GM19240 (cell line): ENCODE results near the gene FBXO48.

Experiments
- DNase-seq: peaks from one replicate; pipeline ENCODE4 v3.0.0; 2011; ENCODE audit warnings: low spot score; ENCODE audit not compliant: insufficient read length

FBXO48 gene

DNA sequence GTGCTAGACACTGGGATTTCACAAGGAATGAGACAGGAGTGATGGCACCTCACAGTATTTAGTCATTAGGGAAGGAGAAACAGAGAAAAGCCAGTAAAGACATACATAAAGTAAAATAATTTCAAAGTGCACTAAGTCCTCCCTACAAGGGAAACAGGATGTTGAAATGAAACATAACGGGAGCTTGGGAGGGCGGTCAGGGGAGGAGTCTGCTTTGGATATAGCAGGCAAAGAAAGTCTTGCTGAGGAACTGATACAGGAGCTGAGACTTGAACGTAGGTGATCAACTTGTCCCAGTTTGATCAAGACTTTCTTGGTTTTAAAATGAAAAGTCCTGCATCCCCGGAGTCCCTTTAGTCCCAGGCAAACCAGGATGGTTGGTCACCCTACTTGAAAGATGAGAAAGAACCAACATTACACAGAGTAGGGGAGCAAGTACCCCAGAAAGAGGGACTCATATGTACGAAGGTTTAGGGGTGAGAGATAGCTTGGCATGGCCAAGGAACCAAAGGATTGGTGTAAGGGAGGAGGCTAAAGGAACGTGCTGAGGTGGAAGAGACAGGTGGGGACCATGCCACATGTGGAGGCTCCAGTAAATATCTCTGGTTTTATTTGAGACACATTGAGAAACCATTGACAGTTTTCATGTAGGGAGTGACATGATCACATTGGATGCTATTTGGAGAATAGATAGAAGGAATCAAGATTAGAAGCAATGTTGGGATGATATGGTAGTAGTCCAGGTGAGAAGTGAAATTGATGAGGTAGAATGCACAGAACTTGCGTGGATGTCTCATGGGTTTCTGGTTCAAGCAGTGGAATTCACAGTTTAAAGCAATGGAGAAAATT is 28.4 kb downstream of the FBXO48 start:
- no peak for DNase-seq

DNA sequence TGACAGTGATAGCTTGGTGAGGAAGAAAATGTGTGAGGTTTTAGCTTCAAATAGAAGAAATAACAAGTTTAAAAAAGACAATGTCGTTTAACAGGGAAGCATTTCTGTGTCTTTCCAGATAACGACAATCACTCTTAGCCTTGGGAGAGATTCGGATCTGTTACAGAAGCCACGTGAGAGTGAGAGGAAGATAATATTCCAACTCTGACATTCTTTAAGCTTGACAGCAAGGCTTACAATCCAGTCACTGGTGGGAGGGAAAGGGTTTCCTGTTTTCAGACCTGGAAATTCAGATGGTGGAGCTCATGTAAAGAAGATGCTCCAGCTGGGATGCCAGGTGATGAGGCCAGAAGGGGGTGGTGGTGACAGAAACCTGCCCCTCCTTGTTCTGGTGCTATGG is 30.8 kb downstream of the FBXO48 start:
- DNase-seq = no peak

DNA sequence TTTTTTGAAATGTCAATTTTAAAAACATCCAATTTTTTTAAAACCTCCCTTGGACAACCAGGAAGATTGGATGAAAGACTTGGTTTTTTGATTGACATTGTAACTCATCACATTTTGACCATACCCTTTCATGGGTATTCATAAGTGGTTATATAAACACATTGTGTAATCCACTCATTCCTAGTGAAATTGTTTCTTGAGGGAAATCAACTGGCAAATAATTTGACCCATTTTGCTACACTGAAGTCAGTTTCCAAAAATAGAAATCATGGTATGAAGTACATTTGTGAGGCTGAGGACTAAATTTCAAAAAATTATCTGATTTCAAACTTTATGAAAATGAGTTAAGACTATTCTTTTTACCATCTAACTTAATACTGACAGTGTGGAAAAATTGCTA is 31.5 kb downstream of the FBXO48 start:
- DNase-seq = no peak

DNA sequence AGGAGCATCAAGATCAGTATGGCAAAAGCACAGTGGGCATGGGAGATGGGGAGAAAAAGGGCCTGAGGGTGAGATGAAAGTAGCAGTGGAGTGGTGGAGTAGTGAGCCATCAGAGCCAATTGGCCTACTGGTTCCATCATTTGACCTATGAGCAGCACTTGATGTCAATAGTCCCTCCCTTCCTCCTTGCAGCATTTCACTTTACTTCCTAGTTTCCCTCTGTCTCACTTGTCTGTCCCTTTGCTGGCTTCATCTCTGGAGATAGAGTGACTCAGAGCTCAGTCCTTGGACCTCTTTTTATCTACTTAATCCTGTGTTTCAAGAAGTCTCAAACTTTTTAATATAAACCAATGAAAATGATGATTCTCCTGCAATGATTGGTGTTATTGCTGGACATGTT is 32.1 kb downstream of the FBXO48 start:
- DNase-seq = no peak

DNA sequence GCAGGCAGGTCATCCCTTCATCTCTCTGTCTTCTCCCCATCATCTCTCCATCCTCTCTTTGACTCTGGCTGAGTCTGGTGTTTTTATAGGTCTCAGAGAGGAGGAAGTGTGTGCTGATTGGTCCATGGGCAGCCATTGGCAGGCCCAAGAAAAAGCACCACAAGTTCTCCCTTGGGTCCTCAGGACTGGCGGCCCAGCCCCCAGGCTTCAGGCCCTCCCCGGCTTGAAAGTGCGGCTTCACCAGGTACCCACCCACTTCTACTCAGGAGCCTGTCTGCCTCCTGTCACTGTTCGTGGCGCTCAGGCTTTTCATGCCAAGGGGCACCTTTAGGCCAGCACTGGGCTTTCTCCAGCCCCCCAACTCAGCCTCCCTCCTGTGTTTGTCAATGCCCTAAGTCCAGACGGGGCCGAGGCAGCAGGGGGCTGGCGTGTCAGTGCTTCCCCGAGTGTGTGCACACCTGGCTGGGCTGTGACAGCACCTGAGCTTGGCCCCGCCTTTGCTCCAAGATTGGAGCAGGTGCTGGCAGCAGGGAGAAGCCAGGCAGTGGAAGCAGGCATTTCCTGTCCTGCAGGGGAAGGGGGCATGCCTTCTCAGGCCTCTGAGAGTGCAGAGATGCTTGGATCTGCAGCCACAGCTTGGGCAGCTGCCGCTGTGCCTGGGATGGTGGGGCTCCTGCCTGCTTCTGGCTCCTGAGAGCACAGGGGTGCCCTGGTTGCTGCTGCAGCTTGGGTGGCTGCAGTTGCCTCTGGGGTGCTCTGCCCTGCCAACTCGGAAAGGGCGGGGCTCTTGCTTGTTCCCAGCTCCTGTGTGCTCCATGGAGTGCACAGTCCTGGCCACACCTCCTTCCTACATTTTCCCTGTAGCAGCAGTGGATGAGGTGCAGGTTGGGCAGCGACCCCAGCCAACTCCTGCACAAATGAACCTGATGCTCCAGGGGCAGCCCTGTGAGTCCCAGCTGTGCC is 34.1 kb downstream of the FBXO48 start:
- DNase-seq = no peak

DNA sequence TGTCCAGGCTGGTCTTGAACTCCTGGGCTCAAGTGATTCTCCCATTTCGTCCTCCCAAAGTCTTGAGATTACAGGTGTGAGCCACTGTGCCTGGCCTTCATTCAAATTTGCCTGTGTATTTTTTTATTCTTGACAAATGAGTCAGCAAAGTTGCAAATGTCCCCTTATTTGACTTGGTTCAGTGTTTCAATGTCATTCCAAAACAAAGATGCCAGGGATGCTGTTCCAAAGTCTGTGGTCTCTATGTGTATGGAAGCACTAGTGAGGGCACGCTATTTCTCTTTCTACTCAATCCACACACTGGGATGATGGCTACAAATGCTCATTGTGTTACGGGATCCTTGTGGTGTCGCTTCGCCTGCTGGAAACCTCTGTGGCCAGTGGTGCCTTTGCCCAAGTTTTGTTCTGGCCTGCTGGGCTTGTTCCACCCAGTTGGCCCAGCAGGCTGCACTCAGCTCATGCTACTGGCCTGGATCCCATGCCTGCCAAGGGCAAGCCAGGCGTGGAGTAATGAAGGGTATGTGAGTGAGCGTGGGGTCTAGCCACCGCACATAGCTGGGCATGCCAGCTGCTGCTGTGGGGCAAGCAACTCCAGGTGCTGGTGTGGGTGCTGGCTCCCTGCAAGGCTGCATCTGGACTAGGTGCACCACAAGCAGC is 35.6 kb downstream of the FBXO48 start:
- no peak for DNase-seq

DNA sequence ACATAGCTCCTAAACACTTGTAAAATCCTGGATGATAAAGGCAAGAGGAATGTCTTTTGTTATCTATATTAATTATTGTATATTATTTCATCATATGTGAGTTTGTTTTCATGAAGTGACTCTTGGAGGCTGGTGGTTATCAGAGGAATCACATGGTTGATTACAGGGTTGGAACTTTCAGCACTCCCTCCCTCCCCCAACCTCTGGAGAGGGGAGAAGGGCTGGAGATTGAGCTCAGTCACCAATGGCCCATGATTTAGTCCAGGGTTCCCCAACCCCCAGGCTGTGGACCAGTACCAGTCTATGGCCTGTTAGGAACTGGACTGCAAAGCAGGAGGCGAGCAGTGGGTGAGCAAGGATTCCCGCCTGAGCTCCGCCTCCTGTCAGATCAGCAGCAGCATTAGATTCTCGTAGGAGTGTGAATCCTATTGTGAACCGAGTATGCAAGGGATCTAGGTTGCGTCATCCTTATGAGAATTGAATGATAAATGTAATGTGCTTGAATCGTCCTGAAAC is 37.7 kb downstream of the FBXO48 start:
- DNase-seq = no peak

DNA sequence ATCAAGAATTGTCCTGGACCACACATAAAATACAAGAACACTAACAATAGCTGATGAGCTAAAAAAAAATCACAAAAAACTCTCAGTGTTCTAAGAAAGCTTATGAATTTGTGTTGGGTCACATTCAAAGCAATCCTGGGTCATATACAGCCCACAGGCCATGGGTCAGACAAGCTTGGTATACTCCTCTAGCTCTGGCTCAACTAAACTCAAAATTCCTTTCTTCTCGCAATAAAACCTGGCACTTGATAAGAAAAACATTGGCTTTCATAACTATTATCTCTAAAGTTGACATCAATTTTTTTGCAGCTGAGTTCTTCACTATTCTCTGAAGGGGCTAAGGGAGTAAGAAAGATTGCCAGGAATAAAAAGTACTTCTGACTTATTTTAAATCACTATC is 38.3 kb downstream of the FBXO48 start:
- DNase-seq = no peak

DNA sequence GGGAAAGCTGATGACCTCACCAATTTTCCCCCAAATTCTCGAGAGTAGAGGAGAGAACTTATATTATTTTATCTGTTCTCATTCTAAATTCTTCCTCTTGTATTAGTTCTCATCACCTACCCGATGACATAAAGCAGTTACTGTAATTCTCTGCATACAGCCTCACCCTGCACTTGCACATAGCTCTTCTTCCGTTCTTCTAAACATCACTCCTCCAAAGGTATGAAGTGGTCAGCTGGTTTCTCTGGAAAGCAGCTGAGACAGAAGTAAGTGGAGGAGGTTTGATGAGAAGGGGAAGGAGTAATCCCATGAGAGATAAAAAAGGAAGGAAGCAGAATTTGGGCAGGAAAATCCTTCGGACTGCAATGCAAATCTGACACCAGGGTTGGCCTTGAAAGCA is 39.0 kb downstream of the FBXO48 start:
- no peak for DNase-seq

DNA sequence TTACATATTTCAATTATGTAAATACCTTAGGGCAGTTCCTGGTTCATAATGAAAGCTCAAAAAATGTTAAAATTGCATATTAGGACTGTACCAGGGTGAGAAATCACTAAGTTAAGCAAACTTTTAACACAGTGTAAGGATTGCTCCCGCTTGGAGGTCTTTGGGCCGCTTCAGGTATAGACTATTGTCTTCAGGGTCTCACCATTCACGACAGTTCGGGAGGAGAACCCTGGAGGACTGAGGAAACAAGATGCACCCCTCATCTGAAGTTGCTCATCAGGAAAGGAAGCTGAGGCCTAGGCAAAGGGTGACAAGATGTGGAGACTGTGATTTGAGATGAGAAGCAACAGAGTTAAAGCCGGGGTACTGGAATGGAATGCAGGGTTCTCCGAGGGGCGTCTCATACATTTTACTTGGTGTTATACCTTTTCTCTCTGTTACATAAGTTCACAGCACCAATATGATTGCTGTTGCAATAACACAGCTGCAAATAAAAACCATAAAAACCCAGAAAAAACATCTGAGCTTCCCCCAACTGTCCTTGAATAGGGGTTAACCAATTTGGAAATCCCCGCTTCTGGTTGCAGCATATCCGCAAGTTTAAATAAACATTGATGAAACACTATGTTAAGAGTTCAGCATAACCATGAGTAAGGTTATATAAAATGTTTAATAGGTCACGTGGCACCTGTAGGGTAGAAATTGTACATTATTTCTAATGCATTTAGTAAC is 40.1 kb downstream of the FBXO48 start:
- DNase-seq = no peak

DNA sequence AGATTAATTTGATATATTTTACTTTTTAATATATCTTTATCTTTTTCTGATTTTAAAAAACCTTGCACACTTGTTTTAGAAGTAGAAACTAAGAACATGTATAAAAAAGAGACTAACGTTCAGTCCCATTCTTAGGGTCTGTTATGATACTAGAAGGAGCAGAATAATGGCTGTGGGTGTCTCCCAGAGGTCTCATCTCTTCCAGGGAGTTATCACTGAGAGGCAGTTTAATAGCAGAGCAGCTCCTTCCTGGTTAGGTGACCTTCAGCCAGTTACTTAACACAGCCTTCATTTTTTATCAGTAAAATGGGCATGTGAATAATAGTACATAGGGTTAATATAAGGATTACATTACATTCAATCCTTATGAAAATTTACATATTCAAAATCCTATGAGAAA is 40.6 kb downstream of the FBXO48 start:
- no peak for DNase-seq

DNA sequence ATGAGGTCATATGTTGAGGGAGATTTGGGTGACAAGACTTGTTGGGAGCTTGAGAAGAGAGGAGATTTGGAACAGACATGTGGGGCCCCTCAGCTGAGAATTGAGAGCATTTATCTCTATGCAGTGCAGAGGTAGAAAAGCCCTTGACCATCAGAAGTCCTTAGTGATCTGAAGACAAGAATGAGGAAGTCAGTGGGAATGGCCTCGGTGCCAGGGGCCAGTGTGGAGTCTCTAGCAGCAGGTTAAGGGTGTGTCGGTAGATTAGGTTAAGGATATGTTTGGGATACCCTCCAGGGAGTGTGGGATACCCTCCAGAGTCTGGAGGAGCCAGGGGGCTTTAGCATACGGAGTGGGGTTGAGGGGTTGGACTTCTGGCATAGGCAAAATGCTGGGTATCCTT is 41.6 kb downstream of the FBXO48 start:
- DNase-seq = no peak

DNA sequence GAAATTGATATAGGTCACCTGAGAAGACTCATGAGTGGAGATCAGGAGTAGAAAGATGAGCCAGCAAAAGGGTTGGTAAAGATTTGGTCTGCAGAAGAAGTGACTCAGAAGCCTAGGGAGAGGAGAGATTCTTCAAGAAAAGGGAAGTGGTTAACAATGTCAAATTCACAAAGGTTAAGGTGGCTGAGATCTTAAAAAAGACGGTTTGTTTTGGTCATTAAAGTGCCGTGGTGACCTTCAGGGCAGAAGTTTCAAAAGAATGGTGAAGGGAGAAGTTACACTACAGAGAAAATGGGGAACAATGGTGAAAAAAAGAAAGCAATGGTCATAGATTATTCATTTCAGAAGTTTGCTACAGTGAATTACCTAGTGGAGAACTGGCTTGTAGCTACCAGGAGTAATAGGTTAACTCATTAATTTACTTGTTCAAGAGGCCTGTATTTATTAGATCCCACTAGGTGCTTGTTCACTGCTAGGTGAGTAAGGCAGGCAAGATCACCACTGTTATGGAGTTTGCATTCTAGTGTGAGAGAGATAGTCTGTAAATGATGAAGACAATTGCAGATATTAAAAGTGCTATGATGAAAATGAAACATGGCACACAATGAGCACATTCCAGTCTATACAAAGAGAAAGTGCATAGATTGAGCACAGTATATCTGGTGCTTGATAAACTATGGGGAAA is 43.0 kb downstream of the FBXO48 start:
- peak; percentile 38 for DNase-seq

DNA sequence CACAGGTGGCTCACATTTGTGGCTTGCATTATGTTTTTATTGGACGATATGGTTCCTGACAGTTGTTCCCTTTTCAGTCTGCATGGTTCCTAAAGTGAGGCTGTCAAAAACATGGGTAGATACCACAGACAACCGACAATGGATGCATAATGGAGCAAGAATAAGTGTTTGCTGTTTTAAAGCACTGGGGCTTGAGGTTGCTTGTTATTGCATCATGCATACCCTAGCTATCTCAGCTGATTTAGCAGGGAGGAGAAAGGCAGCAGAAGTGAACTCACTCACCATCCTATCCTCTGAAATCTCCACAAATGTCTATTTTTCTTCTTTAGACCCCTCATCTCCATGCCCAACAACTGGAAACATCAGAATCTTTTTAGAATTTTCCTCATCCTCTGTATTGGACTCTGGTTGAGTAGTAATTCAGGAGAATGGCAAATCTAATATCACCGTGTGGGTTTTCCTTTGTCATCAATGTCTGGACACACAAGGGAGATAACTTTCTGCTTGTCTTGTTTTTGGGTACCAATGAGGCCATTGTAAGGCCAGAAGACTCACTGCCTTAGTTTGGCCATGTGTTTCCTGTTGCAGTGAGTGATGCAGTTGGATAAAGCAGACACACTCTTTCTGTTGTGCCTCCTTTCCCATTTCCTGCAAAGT is 46.7 kb downstream of the FBXO48 start:
- no peak for DNase-seq

DNA sequence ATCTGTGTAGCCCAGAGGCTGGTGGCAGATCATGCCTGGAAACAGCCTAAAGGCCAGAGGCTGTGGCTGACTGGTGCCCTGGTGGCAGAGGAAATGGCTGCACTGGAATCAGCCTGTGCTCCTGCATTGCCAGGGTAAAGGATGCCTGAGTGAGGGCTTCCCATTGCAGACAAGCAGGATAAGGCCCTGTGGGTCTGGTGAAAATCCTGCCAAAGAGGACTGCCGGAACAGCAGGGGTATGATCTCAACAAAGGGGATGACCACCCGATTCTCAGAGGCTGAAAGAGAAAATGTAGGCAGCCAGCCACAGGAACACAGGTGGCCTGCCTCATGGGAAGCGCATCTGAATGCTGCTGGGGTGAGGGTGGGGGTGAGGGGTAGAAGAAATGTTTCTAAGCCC is 48.2 kb downstream of the FBXO48 start:
- no peak for DNase-seq

DNA sequence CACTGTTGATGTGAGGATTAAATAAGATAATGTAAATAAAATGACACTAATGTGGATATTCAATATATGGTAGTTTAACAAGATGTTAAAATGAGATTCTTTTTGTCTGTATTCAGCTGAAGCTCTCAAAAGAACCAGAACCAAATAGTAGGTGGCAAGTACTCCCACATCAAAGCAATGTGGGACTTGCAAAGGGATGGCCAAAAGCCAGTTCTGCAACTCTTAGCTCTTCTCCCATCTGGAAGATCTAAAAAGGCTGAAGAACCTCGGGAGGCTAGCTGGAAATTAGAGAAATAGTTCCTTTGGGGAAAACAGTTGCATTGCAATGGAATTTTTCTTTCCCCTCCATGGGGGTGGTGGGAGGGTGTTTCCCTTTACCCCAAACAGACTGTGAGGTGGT is 48.7 kb downstream of the FBXO48 start:
- DNase-seq = no peak

DNA sequence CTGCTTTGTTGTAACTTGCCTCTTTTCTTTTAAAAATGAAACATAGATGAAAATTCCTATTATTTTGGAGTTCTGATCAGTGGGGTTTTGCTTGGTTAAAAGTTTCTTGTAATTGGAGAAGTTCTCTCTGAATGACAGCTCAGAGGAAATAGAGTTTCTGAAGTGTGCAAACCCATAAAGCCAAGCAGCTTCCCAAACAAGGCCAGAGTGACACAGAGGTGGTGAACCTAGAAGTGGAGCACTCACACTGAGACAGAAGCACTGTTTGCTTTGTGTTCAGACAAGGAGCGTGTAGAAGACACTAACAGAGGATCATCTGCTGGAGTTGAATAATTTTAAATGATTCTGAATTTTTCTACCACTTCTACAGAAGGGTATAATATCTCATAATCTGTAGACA is 49.2 kb downstream of the FBXO48 start:
- no peak for DNase-seq

DNA sequence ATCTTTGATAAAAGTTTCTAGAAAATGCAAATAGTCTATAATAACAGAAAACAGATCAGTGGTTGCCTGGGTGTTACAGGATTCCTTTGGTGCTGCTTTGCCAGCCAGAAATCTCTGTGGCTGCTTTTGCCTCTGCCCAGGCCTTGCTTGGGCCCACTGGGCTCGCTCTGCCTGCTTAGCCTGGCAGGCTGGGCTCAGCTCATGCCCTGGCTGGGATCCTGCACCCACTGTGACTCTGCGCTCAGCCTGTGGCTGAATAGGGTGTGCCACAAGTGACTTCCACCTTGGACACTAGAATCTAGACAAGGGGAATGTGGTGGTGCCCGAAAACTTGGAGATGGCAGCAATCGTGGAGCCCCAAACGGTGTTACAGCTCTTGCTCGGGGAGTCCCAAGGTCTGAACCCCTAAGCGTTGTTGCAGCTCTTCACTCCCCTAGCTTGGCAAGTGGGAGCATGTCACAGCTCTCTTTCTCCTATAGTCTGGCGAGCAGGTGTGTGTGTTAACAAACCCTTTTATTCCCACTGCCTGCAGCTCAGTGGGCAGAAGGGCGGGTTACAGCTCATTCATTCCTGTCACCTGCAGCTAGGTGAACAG is 50.9 kb downstream of the FBXO48 start:
- DNase-seq = no peak

DNA sequence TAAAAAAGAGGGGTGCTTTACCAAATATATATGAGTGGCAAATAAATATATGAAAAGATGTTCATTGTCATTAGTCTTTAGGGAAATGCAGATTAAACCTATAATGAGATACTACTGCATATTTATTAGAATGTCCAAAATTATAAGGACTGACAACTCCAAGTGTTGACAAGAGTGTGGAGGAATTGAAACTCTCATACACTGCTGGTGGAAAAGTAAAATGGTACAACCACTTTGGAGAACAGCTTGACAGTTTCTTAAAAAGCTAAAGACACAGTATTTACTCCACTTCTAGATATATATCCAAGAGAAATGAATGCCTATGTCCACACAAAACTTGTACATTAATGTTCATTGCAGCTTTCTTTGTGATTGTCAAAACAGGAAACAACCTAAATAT is 51.6 kb downstream of the FBXO48 start:
- DNase-seq = no peak

DNA sequence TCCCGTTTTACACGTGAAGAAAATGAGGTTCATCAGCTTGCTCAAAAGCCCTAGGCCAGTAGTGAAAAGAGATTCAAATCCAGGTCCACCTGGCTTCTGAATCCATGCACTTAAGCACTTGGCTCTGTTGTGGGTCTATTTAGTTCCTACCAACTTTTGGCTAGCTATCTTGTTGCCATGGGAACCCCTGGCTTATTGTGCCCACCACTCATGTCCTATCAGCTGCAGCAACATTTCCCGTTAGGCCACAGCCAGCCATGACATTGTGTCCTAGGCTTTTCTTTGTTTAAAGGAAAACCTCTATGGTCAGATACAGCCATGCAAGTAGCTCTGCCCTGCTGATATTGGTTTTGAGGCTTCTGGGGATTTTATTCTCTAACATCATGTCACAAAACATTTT is 52.2 kb downstream of the FBXO48 start:
- DNase-seq = no peak
